ENCODE measurements around the gene TNFRSF17.
"Not testable (repeated sequence)": the region's sequence is repeated elsewhere in the genome, so short reads cannot be mapped to it uniquely, and the experiment has no call there.

The TNFRSF17 gene

GRCh38 chr16:11964761-11965551 lies at the start of gene TNFRSF17:
TNFRSF17 (plus strand) TSS chr16:11965210; CDS start chr16:11965325, 115 bp downstream.
- no peak for DNase-seq

GRCh38 chr16:11915644-11916523 lies 49.1 kb upstream of the TNFRSF17 start, which contains the start of gene GSPT1:
GSPT1 (minus strand) TSS chr16:11915956; CDS start chr16:11915720, 236 bp downstream.
- DNase-seq: peak; percentile 100

- peak; percentile 67 for DNase-seq
Observed at GRCh38 chr16:11916524-11917285, 48.3 kb upstream of the TNFRSF17 start.

GRCh38 chr16:11924046-11924445 lies 41.0 kb upstream of the TNFRSF17 start:
- not testable (repeated sequence) for DNase-seq

- DNase-seq: not testable (repeated sequence)
Observed at GRCh38 chr16:11927350-11927749, 37.7 kb upstream of the TNFRSF17 start.

GRCh38 chr16:11941945-11942344 lies 23.1 kb upstream of the TNFRSF17 start, which contains the start of gene NPIPB2:
NPIPB2 (minus strand) TSS chr16:11942045; CDS start chr16:11942045, 0 bp downstream.
- not testable (repeated sequence) for DNase-seq

GRCh38 chr16:11946433-11946832 lies 18.6 kb upstream of the TNFRSF17 start:
- DNase-seq: no peak

GRCh38 chr16:11948819-11949218 lies 16.2 kb upstream of the TNFRSF17 start:
- DNase-seq: no peak

GRCh38 chr16:11949527-11949926 lies 15.5 kb upstream of the TNFRSF17 start:
- peak; percentile 78 for DNase-seq

GRCh38 chr16:11950388-11950787 lies 14.6 kb upstream of the TNFRSF17 start:
- DNase-seq: no peak

GRCh38 chr16:11953576-11953975 lies 11.4 kb upstream of the TNFRSF17 start:
- not testable (repeated sequence) for DNase-seq

- DNase-seq: peak; percentile 47
Observed at GRCh38 chr16:11955713-11956123, 9.3 kb upstream of the TNFRSF17 start.

- DNase-seq: no peak
Observed at GRCh38 chr16:11956558-11956957, 8.5 kb upstream of the TNFRSF17 start.

- DNase-seq: no peak
Observed at GRCh38 chr16:11957591-11958395, 7.2 kb upstream of the TNFRSF17 start.

- DNase-seq: not testable (repeated sequence)
Observed at GRCh38 chr16:11962457-11962856, 2.6 kb upstream of the TNFRSF17 start.

GRCh38 chr16:11962978-11963377 lies 2.0 kb upstream of the TNFRSF17 start:
- not testable (repeated sequence) for DNase-seq

- DNase-seq: no peak
Observed at GRCh38 chr16:11963706-11964105, 1.3 kb upstream of the TNFRSF17 start.

- no peak for DNase-seq
Observed at GRCh38 chr16:11966173-11966572, 1.2 kb downstream of the TNFRSF17 start.

GRCh38 chr16:11967195-11967911 lies 2.3 kb downstream of the TNFRSF17 start:
- DNase-seq: no peak

- DNase-seq: no peak
Observed at GRCh38 chr16:11968577-11968976, 3.6 kb downstream of the TNFRSF17 start.

GRCh38 chr16:11970292-11970691 lies 5.3 kb downstream of the TNFRSF17 start:
- DNase-seq: not testable (repeated sequence)
